PC-9 (cell line): ENCODE results near the gene HS6ST3. TPM values are rescaled to one million over a fixed set of nuclear protein-coding genes. Genes with fewer than 3 reads are reported as not detected.

Source experiments
- BruUV-seq: library from RNA; stranded (reverse); fragments of 400-500 nt; replicated peaks from 2 replicates; lab custom pipeline; 2021; lab: Mats Ljungman, UMichigan
- CTCF ChIA-PET: fragments of 300-600 bp; sonication (Branson Sonifier 250); formaldehyde crosslinking; loops from one replicate; lab custom pipeline; 2022; ENCODE audit warnings: antibody characterized with exemption; lab: Charles Lee
- POLR2A ChIA-PET: fragments of 300-600 bp; sonication (Branson Sonifier 250); formaldehyde crosslinking; loops from one replicate; lab custom pipeline; 2022; ENCODE audit warnings: antibody characterized with exemption; ENCODE audit not compliant: unreplicated experiment; lab: Charles Lee
- DNase-seq, 2 experiments: peaks; one replicate each; pipeline versions ENCODE4 v3.0.0 to v3.0.0-alpha.2; 2015 to 2022; ENCODE audit warnings: mixed read lengths in 1 of 2
- H2AFZ ChIP-seq: fragments of 200-600 bp; sonication (generic); 2 replicates; pipeline ENCODE4 v1.8.1; 2017; ENCODE audit warnings: antibody characterized with exemption
- H3F3A ChIP-seq: fragments of 200-600 bp; sonication (generic); 2 replicates; pipeline ENCODE4 v1.8.1; 2017; ENCODE audit warnings: antibody characterized with exemption, mild to moderate bottlenecking, low read depth; ENCODE audit not compliant: insufficient read depth
- H3K27ac ChIP-seq: fragments of 200-600 bp; sonication (generic); 2 replicates; pipeline ENCODE4 v1.6.1; 2016; ENCODE audit warnings: mixed run types
- H3K27me3 ChIP-seq: fragments of 200-600 bp; sonication (generic); 2 replicates; pipeline ENCODE4 v1.6.1; 2016; ENCODE audit warnings: low read depth, mixed run types; ENCODE audit not compliant: insufficient read depth
- H3K36me3 ChIP-seq: fragments of 200-600 bp; sonication (generic); 2 replicates; pipeline ENCODE4 v1.6.1; 2016; ENCODE audit warnings: low read depth, mixed run types
- H3K4me1 ChIP-seq: fragments of 200-600 bp; sonication (generic); replicated peaks from 2 replicates; pipeline ENCODE4 v1.6.1; 2016; ENCODE audit warnings: mixed run types; ENCODE audit not compliant: insufficient read depth
- H3K4me2 ChIP-seq: fragments of 200-600 bp; sonication (generic); 2 replicates; pipeline ENCODE4 v1.6.1; 2017; ENCODE audit warnings: mixed run types
- H3K4me3 ChIP-seq: fragments of 200-600 bp; sonication (generic); 2 replicates; pipeline ENCODE4 v1.6.1; 2016; ENCODE audit warnings: mixed run types
- H3K79me2 ChIP-seq: fragments of 200-600 bp; sonication (generic); 2 replicates; pipeline ENCODE4 v1.6.1; 2017; ENCODE audit warnings: low read depth, mixed run types
- H3K9me2 ChIP-seq: fragments of 200-600 bp; sonication (generic); 2 replicates; pipeline ENCODE4 v1.8.1; 2017; ENCODE audit warnings: mild to moderate bottlenecking; ENCODE audit not compliant: insufficient read depth
- H3K9me3 ChIP-seq: fragments of 200-600 bp; sonication (generic); 2 replicates; pipeline ENCODE4 v1.8.1; 2016; ENCODE audit warnings: low read depth; ENCODE audit not compliant: insufficient read depth
- H4K20me1 ChIP-seq: fragments of 200-600 bp; sonication (generic); 2 replicates; pipeline ENCODE4 v1.8.1; 2017; ENCODE audit not compliant: insufficient read depth
- CTCF ChIP-seq: fragments of 200-600 bp; sonication (generic); conservative IDR thresholded peaks from 2 replicates; pipeline ENCODE4 v1.6.1; 2017; ENCODE audit warnings: mixed run types, antibody characterized with exemption, mild to moderate bottlenecking, moderate library complexity
- EZH2 ChIP-seq: fragments of 200-600 bp; sonication (generic); IDR thresholded peaks from 2 replicates; pipeline ENCODE4 v1.8.0; 2017; ENCODE audit warnings: antibody characterized with exemption, low read depth
- intact Hi-C: fragments of 100-400 bp; cut with micrococcal nuclease; formaldehyde crosslinking; loops from one replicate; pipeline ENCODE4 v1.10.0; 2022; ENCODE audit not compliant: unreplicated experiment
- total RNA-seq: library from RNA; stranded (reverse); gene quantifications from 2 replicates; pipeline ENCODE4 v1.2.3, GENCODE V29; 2021

Gene HS6ST3
- total RNA-seq, 1 experiment from 2014 or later, result not detected

DNA sequence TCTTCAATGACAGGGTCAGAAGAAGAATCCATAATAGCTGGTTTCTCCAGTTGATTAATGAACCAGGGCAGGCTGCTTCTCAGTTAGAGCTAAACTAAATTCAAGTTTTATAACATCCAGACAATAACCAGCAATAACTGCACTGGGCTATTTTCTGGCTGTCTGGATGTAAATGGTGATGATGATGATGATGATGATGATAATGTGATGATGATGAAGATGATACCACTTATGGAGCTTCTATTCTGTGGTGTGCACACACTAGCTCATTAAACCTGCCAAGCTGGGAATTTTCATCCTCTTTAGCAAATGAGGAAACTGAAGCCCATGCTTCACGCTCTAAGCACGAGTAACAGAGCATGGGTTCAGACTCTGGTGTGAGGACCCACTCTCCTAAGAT is 772.2 kb downstream of the HS6ST3 start:
- intact Hi-C loops, result no loop called here
- H4K20me1 ChIP-seq, result no peaks in the 10 kb centered on the region

GRCh38 chr13:96862999-96863398 is 773.1 kb downstream of the HS6ST3 start:
- TF ChIP-seq EZH2 (no peak), CTCF (no peak)
- H3K9me2 ChIP-seq, result no peaks in the 10 kb centered on the region
- H3K4me3 ChIP-seq, result no peak overlapping the region
- no peak overlapping the region for H3K4me2 ChIP-seq
- ChIA-PET POLR2A (no interaction called here), CTCF (no interaction called here)
- H4K20me1 ChIP-seq, result no peaks in the 10 kb centered on the region
- H3K9me3 ChIP-seq, result no peaks in the 10 kb centered on the region
- DNase-seq, result no peak
- no peak overlapping the region for H3K27ac ChIP-seq
- H3K36me3 ChIP-seq, result no peaks in the 10 kb centered on the region
- H3K79me2 ChIP-seq, result no peaks in the 10 kb centered on the region
- H3F3A ChIP-seq, result no peaks in the 10 kb centered on the region
- H2AFZ ChIP-seq, result no peak overlapping the region
- no peaks in the 10 kb centered on the region for H3K4me1 ChIP-seq
- intact Hi-C loops, result no loop called here
- no TSS peak for BruUV-seq
- peaks cover 11% of the 10 kb centered on the region; the same call in 1 of the 2 replicates for H3K27me3 ChIP-seq

More for the DNA sequence above, 772.2 kb downstream of the HS6ST3 start:
- Histone ChIP-seq H3K9me3 (no peaks in the 10 kb centered on the region), H3K9me2 (no peaks in the 10 kb centered on the region), H3K4me3 (no peak overlapping the region), H3K4me2 (no peak overlapping the region), H3K79me2 (no peaks in the 10 kb centered on the region), H2AFZ (no peak overlapping the region), H3F3A (no peaks in the 10 kb centered on the region), H3K27me3 (peaks cover 11% of the 10 kb centered on the region; the same call in 1 of the 2 replicates), H3K4me1 (no peaks in the 10 kb centered on the region), H3K27ac (no peak overlapping the region), H3K36me3 (no peaks in the 10 kb centered on the region)
- BruUV-seq, result no TSS peak
- no peak for DNase-seq
- TF ChIP-seq CTCF (no peak), EZH2 (no peak)
- POLR2A ChIA-PET, result no interaction called here
- CTCF ChIA-PET, result no interaction called here

- no peaks in the 10 kb centered on the region for H3F3A ChIP-seq
- H3K27me3 ChIP-seq, result no peaks in the 10 kb centered on the region; the same call in 1 of the 2 replicates
- no peaks in the 10 kb centered on the region for H3K4me1 ChIP-seq
- H3K9me3 ChIP-seq, result no peaks in the 10 kb centered on the region; the same call in 1 of the 2 replicates
- ChIA-PET POLR2A (no interaction called here), CTCF (no interaction called here)
- no peak overlapping the region for H3K4me2 ChIP-seq
- DNase-seq, result no peak
- TF ChIP-seq EZH2, result no peak
- TF ChIP-seq CTCF, result no peak
- no peak overlapping the region for H2AFZ ChIP-seq
- no peak overlapping the region for H3K4me3 ChIP-seq
- no peak overlapping the region for H3K27ac ChIP-seq
- H4K20me1 ChIP-seq, result no peaks in the 10 kb centered on the region
- H3K79me2 ChIP-seq, result no peaks in the 10 kb centered on the region
- no TSS peak for BruUV-seq
- intact Hi-C loops, result no loop called here
- H3K9me2 ChIP-seq, result no peaks in the 10 kb centered on the region
- no peaks in the 10 kb centered on the region for H3K36me3 ChIP-seq
Measured at GRCh38 chr13:96871469-96871868, 781.6 kb downstream of the HS6ST3 start.
